Measurements from ENCODE around the gene KIF20B. TPM values are rescaled to one million over a fixed set of nuclear protein-coding genes. Genes with fewer than 3 reads are reported as not detected.

KIF20B gene
- 4.8 and 21.3 TPM in 2 replicates for total RNA-seq

GRCh38 chr10:89701242-89702120, at the start of gene KIF20B:
KIF20B (plus strand) TSS chr10:89701590; CDS start chr10:89705295, 3,705 bp downstream.

Other genes starting within 250 kb of the KIF20B start
- 0.56 and 0.96 TPM in 2 replicates for gene SLC16A12, start 166.0 kb upstream of the KIF20B start, total RNA-seq
- gene PANK1, start 56.3 kb upstream of the KIF20B start, total RNA-seq, result 6.7 and 10.1 TPM in 2 replicates

All from regular cardiac myocyte (primary cell).